HG03565 (cell line): ENCODE measurements around the gene POU4F1.
A peak's percentile ranks its signal among the peaks of the same experiment; 100 is the strongest.
"Not testable (repeated sequence)": the region's sequence is repeated elsewhere in the genome, so short reads cannot be mapped to it uniquely, and the experiment has no call there.

ENCODE experiments used
- ATAC-seq: cut with Tn5 transposase; IDR thresholded peaks from one replicate; pipeline ENCODE4 v1.9.1; 2021; ENCODE audit warnings: mild to moderate bottlenecking, moderate library complexity; ENCODE audit not compliant: unreplicated experiment

The POU4F1 gene, protein sequence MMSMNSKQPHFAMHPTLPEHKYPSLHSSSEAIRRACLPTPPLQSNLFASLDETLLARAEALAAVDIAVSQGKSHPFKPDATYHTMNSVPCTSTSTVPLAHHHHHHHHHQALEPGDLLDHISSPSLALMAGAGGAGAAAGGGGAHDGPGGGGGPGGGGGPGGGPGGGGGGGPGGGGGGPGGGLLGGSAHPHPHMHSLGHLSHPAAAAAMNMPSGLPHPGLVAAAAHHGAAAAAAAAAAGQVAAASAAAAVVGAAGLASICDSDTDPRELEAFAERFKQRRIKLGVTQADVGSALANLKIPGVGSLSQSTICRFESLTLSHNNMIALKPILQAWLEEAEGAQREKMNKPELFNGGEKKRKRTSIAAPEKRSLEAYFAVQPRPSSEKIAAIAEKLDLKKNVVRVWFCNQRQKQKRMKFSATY

DNA sequence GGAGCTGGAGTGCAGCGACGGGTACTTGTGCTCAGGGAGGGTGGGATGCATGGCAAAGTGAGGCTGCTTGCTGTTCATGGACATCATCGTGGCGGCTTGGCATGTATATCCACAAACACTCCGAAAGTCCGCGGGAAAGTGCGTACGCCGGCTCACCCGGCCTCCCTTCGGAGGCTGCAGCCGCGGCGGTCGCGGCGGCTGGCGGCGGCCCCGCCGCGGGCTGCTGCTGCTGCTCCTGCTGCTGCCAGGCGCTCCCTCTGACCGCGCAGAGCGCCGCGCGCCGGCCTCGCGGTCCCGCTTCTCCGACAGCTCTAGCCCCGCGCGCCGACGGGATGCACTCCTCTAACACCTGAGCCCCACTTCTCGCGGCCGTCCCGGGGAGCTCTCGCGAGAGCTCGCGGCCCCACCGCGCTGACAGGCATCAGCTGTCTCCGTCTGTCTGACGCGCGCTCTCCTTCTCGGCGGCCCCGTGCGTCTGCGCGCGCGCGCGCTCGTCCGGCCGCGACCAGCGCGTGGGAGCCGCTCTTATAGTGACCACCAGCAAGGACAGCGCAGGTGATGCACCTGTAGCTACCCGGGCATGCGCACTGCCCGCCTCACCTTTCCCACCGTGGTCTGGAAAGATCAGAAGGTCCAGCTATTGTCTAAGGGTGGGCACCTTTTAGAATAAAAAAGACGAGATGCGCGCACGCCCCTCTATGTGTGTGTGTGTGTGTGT, at the start of gene POU4F1:
POU4F1 (minus strand) TSS at position 313 of the 718 bp plus-strand sequence; CDS start at position 87, 226 bp downstream.
- peak; percentile 73 for ATAC-seq

DNA sequence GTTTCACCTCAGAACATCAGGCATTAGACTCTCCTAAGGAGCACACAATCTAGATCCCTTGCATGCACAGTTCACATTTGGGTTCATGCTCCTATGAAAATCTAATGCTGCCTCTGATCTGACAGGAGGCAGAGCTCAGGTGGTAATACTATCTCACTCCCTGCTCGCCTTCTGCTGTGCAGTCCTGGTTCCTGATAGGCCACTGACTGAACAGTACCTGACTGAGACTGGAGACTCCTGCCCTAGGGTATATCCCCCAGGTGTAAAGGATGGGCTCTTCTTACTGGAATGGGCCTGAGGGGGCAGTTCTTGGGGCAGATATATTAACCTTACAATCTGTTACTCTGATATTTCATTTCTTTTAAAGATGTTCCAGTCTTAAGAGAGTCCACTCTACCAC, 49.3 kb upstream of the POU4F1 start:
- ATAC-seq, result no peak

DNA sequence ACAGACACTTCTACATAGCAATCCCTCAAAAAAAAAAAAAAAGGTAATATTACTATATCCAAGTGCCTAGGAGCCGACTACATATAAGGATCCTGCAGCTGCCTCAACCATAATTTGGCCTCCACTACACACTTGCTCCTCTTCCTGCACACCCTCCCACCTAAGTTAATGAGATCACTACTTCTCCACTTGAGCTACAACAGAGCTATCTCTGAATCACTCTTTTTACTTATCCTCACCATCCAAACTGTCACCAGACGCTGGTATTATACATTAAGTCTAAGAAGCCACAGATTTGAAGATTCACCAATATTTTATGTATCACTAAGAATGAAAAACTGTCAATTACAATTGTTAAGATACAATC, 47.3 kb upstream of the POU4F1 start:
- ATAC-seq, result no peak

DNA sequence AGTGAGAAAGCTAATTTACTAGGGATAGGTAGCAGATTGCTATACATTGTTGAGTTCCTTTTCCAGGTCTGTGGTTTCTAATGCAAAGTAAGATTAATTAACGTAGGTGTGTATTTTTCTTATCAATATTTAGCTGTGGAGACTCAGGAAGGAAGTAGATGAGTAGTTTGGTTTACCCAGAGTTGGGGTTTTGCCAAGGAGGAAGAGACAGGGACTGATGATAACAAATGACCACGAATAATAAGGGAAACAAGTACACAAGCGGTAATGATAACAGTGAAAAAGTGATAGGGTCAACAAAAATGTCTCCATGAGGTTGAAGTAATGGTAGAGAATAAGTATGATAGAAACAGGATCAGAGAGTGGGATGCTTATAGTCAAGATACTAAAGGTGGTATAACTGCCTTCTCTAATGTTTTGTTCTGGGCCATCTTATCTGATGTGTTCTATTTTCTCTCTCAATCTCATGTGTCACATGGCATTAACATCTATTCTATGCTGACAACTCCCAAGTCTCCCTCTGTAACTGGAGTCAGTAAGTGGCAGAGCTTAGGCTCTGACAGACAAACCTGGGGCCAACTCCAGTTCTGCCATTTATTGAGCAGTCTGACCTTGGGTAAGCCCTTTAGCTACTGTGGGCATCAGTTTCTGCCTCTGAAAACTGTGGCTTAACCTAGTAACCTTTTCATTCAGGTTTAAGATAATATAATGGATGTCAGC, 46.8 kb upstream of the POU4F1 start:
- ATAC-seq, result no peak

DNA sequence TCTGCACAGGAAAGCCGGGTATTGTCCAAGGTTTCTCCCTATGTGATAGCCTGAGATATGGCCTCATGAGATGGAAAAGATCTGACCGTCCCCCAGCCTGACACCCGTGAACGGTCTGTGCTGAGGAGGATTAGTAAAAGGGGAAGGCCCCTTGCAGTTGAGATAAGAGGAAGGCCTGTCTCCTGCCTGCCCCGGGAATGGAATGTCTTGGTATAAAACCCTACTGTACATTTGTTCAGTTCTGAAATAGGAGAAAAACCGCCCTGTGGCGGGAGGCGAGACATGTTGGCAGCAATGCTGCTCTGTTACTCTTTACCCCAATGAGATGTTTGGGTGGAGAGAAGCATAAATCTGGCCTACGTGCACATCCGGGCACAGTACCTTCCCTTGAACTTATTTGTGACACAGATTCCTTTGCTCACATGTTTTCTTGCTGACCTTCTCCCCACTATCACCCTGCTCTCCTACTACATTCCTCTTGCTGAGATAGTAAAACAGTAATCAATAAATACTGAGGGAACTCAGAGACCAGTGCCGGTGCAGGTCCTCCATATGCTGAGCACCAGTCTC, 43.8 kb upstream of the POU4F1 start:
- ATAC-seq, result not testable (repeated sequence)

DNA sequence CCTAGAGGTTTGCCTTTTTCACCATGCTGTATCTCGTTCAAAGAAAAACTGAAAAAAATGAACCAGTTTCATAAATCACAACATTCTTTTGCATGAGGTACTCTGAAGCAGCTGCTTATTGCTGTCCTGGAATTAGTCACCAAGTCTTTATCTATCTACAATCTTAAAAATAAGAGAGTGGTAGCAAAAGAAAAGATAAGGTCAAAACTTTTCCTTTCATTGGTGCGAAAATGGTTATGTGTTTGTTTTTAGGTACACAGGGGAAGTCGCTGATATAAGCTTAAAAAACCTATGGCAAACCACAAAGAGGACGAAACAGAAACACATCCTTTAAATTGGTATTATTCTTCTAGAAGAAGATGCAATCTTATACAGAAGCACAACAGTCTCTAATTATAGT, 34.9 kb upstream of the POU4F1 start:
- ATAC-seq, result peak; percentile 81

DNA sequence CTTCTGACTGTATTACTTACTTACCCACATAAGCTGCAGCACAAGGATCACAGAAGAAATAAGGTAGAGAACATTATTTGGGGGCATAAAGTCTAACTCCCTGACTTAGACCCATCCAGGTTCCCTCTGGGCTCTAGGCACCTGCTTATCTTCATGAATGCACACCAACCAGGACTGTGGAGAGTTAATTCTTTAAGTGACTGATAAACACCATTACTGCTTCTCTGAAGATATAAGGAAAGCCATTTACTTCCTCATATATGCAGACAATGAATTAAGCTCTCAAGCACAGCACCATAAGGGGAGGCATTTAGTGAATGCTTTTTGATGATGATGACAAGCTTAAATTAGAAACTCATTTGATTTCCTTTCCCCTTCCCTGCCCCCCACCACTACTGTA, 33.1 kb upstream of the POU4F1 start:
- ATAC-seq, result no peak

DNA sequence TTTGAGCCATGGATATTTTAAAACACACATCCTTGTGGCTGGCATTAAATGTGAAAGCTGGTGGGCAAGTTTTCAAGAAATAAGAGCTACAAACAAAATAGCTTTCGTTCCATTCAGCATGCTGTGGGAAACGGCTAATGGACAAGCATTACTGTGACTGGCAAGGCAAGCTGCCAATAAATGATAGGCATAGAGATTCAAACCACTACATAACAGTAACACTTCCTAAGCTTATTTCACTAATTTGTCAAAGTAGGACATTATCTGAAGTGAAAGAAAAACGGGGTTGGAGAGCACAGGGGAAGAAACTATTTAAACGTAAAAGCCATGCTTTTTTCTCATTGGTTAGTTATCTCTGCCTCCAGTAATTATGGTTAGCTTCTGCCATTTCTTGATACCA, 29.6 kb upstream of the POU4F1 start:
- ATAC-seq, result no peak

DNA sequence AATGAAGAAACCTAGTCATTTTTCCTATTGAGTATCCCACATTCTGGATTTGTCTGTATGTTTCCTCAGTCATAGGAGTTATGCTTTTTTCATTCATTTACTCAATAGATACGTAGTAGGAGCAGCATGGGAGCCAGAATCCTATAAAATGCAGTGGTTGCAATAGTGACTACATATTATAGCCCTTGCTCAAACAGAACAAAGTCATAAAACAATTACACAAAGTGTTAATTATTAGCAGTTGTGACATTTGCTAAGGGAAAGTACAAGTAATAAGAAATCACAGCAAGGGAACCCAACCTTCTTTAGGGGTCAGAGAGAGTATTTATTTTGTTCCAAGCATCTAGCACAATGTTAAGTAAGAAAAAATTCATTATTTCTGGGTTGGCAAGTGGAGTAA, 27.7 kb upstream of the POU4F1 start:
- ATAC-seq, result no peak

DNA sequence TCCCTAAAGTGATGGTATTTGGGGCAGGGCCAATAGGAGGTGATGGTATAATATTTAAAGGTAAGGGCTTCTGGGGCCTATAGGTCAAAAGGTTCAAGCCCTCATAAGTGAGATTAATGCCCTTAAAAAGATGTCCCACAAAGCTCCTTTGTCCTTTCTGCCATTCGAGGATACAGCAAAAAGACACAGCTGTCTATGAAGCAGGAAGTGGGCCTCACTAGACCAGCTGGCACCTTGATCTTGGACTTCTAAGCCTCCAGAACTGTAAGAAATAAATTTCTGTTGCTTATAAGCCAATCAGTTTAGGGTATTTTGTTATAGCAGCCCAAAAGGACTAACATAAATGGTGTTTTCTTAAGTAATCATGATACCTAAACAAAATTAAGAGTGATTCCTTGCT, 27.2 kb upstream of the POU4F1 start:
- ATAC-seq, result no peak

DNA sequence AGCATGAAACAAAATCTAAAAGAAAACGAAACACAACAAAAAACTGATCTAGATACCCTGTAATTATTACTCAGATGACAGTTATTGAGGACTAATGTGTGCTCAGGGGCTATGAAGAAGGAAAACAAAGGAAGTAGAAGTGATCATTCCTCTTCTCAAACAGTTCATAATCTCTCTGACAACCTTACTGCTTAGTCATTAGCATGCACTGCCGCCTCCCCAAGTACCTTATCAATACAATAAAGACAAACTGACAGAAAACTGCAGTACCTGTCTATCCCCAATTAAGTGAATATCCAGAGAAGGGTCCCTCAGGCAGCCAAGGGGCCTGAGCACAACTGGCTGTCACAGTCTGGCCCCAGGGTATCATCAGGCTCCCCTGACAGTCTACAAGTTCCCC, 22.0 kb upstream of the POU4F1 start:
- ATAC-seq, result no peak

DNA sequence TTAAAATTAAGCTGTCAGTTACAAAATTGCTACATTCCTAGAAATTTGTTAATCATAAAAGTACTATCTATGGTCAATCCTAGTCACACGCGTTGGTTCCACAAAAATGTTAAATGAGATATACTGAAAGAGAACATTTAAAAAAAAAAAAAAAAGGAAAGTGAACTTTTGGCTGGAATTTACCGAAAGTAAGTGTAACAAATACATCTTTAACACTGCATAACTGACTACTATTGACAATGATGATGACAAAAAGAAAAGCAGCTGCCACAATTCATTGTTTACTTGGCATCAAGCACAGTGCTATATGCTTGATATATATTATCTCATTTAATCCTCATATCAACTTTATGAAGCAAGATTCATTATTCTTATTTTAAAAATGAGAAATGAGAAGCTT, 19.8 kb upstream of the POU4F1 start:
- ATAC-seq, result no peak

DNA sequence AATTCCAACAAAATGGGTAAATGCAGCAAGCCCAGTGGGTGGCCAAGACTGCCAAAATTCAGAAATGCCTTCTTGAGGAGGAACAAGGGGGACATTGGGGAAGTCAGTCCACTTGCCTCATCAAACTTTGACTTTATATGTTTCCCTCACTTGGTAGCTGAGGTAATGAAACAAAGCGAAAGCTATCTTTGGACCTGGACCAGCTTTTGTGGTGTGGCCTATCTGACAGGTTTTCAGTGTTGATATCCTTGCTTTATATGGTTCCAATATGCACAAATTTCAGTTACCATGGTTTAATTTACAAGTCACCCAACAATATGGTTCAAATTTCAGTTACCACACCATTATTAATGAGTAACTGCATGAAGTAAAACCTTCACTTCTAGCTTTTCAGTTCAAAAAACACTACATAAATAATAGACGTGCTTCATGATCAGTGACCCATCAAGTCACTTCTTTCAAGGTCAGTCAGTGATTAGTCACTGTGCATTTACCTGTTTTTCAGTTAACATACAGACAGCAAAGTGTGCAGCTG, 17.7 kb upstream of the POU4F1 start:
- ATAC-seq, result no peak

DNA sequence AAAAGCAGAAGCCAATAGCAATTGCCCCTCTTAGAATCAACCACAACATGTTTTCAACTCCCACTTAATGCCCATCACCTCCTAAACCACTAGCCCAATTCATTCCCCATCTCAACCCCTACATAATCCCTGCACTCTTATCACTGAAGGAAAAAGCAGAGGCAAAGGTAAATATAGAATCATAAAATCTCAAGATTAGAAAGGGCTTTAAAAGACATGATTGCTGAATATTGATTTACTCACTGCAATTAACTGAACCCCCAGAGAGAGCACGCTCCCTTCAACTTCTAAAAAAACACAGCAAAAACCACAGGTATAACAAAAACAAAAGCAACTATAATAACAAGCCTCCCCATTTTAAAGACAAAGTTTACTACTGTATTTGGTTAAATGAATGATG, 15.1 kb upstream of the POU4F1 start:
- no peak for ATAC-seq

DNA sequence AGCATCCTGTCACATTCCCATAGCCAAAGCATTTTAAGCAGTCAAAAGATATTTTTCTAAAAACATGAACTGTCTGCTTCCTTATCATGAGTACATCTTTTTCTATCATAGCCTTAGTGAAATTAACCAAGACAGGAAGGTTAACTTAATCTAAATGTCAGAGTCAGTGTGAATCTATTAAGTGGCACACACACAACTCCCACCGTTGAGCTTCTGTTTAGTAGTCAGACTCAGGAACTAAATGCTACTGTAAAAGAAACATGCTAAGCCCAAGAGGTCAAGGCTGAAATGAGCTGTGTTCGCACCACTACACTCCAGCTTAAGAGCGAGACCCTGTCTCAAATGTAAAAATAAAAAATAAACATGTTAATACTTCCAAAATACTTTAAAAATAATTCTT, 7.7 kb upstream of the POU4F1 start:
- ATAC-seq, result no peak

DNA sequence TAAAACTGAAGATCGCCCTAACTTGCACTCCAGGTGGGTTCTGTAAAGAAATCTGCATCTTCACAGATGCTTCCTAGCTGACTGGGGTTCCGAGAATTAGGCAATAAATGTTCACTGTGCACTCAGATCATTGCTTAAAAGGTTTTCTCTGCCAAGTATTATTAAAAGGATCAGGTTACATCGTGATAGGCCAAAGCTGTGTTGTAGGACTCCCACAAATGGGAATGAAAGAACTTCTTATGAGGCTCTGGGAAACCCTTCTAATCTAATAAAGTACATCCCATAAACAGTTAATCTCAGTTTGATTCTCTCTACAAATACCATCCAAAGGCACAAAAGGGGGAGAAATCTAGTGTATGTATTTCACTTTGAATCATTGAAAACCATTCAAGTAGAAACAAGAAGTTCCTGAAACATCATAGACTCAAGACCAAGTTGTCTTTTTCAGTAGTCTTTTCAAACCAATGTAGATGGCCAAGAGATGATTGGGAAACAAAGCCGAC, 7.1 kb upstream of the POU4F1 start:
- ATAC-seq, result peak; percentile 34

DNA sequence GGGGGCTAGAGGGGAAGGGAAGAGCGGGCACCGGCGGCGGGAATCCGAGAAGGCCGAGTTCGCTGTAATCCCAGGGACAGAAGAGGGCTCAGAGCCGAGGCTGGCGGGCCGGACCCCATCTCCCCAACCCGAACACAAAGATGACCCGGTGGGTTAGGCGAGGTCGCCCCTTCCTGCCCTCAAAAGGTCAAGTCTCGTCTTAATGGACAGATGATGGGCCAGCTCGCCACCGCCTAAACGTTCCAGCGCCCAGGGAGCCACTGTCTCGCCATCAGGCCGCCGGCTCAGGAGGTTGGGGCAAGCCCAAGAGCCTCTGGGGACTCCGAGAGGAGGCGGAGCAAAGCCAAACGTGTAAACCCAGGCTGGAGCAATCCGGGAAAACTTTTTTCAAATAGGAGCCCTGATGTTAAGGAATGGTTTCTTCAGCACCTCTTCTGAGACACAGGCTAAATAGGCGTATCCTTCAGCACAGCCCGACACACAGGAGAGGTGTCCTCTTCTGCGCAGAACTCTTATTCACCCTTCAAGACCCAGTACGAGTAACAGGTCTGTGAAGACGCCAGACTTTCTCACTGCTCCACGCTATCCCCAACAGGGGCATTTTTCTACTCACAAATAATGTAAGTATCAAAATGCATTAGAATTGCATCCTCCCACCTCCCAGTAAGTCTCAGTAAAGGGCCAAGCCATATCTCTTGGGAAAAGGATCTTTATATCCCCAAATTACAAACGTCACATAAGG, 6.3 kb upstream of the POU4F1 start:
- no peak for ATAC-seq

DNA sequence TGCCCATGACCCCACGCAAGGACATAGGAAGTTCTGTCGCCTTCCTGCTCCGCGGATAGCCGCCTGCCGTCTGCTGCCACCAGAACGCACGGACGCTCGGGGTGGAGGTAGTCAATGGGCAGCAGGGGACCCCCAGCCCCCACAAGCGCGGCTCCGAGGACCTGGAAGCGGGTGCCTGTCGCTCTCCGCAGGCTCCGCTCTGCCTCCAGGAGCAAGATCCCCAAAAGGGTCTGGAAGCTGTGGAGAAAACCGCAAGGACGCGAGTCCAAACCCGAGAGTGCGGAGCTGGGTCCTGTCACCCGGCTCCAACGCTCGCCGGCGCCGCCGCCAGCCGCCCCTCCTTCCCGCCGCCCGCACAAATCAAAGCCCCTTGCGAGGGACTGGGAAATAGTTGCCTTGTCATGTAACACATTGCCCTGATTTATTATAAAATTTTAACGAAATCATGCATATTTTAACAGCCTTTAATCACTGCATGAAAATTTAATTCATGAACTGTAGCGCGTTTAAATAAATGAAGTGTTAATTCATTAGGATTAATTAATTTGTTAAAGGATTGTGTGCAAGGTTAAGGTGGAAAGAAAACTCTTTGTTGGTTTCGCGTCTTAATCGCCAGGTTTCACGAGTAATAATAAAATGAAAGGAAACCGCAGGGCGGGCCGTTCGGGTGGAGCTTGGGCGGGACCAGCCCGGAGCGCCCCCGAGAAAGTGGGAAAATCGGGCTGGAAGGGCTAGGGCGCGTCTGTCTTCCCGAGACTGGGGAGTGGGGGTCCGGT, 5.5 kb upstream of the POU4F1 start:
- ATAC-seq, result no peak

DNA sequence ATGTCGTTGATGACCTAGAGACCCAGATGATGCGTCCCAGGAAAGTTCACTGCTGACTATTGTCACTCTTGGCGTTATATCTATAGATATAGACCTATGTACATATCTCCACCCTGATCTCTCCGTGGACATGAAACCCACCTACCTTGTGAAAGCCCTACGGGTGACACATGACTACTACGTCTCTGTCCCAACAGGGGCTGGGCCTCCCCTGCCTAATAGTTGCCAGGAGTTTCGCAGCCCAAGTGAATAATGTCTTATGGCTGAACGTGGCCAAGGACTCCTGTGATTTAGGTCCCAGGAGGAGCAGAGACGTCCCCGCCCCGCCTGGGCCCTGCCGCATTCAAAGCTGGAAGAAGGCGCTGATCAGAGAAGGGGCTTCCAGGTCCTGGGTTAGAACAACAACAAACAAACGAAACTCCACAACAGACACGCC, 4.9 kb upstream of the POU4F1 start:
- ATAC-seq, result no peak
